DMS53 treated with DMSO at 0.1 percent for 48 hours (cell line): Measurements from ENCODE around the gene ARHGAP29.
A peak's percentile ranks its signal among the peaks of the same experiment; 100 is the strongest.

Experiments
- DNase-seq: peaks from one replicate; lab custom pipeline; 2025; ENCODE audit not compliant: unreplicated experiment; lab: John Stamatoyannopoulos, UW

The ARHGAP29 gene

GRCh38 chr1:94237291-94238226, at the start of gene ARHGAP29:
Gene ARHGAP29 (minus strand): TSS chr1:94237584. CDS start chr1:94231611, 5,973 bp downstream.
- DNase-seq = peak; percentile 89

GRCh38 chr1:94286864-94287437, 49.6 kb upstream of the ARHGAP29 start:
- no peak for DNase-seq

GRCh38 chr1:94285031-94285654, 47.8 kb upstream of the ARHGAP29 start:
- DNase-seq = no peak

GRCh38 chr1:94284476-94284875, 47.1 kb upstream of the ARHGAP29 start:
- no peak for DNase-seq

GRCh38 chr1:94283462-94283861, 46.1 kb upstream of the ARHGAP29 start:
- no peak for DNase-seq

GRCh38 chr1:94282143-94282711, 44.8 kb upstream of the ARHGAP29 start:
- no peak for DNase-seq

- no peak for DNase-seq
These were observed 44.2 kb upstream of the ARHGAP29 start for GRCh38 chr1:94281361-94282142.

GRCh38 chr1:94280541-94280940, 43.2 kb upstream of the ARHGAP29 start:
- DNase-seq = no peak

- no peak for DNase-seq
These were observed 42.1 kb upstream of the ARHGAP29 start for GRCh38 chr1:94279462-94279861.

GRCh38 chr1:94279038-94279437, 41.7 kb upstream of the ARHGAP29 start:
- no peak for DNase-seq

GRCh38 chr1:94276988-94277434, 39.6 kb upstream of the ARHGAP29 start:
- DNase-seq = no peak

GRCh38 chr1:94275083-94275482, 37.7 kb upstream of the ARHGAP29 start:
- no peak for DNase-seq

GRCh38 chr1:94274561-94274960, 37.2 kb upstream of the ARHGAP29 start:
- DNase-seq = no peak

GRCh38 chr1:94273111-94273510, 35.7 kb upstream of the ARHGAP29 start:
- DNase-seq = no peak

GRCh38 chr1:94272388-94272787, 35.0 kb upstream of the ARHGAP29 start:
- DNase-seq = no peak

- DNase-seq = no peak
These were observed 34.0 kb upstream of the ARHGAP29 start for GRCh38 chr1:94271373-94271772.

- no peak for DNase-seq
These were observed 33.4 kb upstream of the ARHGAP29 start for GRCh38 chr1:94270801-94271203.

GRCh38 chr1:94269921-94270320, 32.5 kb upstream of the ARHGAP29 start:
- DNase-seq = no peak

GRCh38 chr1:94265906-94266305, 28.5 kb upstream of the ARHGAP29 start:
- no peak for DNase-seq

- no peak for DNase-seq
These were observed 27.6 kb upstream of the ARHGAP29 start for GRCh38 chr1:94265011-94265422.
